Measurements from ENCODE around the gene TCAIM.

The TCAIM gene

DNA sequence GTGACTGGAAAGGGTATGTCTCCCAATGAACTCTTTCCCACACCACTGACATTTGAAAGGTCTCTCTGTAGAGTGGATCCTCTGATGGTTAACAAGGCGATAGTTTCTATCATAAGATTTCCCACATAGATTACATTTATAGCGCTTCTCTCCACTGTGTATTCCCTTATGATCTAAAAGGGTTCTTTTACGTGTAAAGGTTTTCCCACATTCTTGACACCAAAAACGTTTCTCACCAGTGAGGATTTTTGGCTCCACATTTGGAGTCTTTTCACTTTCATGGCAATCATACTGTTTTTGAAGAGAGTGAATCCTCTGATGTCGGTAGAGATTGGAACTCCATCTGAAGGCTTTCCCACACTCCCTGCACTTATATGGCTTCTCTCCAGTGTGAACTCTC is 108.4 kb downstream of the TCAIM start:
- no peak for DNase-seq

DNA sequence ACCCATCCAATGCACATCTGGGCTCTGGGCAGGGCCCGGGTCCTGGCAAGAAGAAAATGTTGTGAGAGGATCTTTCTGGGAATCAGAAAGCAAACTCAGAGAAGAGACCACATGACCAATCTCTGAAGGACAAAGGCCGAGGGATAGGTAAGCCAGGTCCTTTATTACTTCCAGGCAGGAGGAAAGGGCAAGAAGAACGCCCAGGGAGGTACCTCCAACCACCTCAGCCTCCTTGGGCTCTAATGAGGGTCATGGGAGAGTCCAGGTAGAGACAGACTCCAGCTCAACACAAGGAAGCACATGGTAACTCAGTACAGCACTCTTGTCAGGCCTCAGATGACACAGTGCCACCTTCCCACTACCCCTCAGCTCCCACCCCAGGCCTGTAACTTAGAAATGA is 112.9 kb downstream of the TCAIM start:
- DNase-seq, result no peak

DNA sequence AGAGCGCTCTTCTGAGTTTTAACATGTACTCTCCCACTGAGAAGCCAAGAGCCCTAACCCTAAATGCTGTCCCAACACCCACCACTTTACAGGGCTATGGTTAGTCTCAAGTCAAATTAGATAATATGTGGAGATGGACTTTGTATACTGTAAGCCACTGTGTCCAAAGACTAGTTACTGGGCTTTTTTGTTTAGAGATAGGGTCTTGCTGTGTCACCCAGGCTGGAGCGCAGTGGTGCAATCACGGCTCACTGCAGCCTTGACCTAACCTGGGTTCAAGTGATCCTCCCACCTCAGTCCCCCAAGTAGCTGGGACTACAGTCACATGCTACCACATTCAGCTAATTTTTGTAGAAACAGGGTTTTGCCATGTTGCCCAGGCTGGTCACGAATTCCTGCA is 115.7 kb downstream of the TCAIM start:
- no peak for DNase-seq

DNA sequence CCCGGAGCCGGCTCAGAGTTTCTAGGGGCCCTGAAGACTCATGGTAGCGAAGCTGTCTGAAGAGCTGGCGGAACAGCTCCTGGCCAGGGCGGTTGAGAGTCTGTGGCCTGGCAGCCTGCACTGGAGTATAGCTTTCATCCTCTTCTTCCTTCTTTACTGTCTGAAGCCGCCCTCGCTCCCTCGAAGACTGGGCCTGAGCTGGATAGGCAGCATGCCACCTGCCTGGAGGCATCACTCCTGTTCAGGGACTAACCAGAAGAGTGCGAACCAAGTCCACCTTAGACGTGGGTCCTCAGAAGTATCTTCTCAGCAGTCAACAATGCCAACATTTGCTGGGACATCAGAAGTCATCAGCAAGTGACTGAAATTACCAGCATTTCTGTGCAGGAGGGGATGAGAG is 116.8 kb downstream of the TCAIM start:
- no peak for DNase-seq
